IMR-90 (cell line): ENCODE data around the gene ITFG1. TPM values are rescaled to one million over a fixed set of nuclear protein-coding genes. Genes with fewer than 3 reads are reported as not detected.

Experiments used
- ATAC-seq: fragments of 200-7000 bp; cut with Tn5 transposase; 2 replicates; pipeline ENCODE4 v1.9.1; 2020; ENCODE audit warnings: low read depth, mild to moderate bottlenecking, moderate library complexity
- BruUV-seq: library from RNA; stranded (reverse); fragments of 400-500 nt; replicated peaks from 2 replicates; lab custom pipeline; 2021; lab: Mats Ljungman, UMichigan
- CTCF ChIA-PET: fragments of 300-600 bp; formaldehyde crosslinking; extraction: SDS; loops from one replicate; lab custom pipeline; 2021; ENCODE audit warnings: antibody characterized with exemption; lab: Yijun Ruan, JAX
- POLR2A ChIA-PET: fragments of 300-600 bp; sonication (Branson Sonifier 250); formaldehyde crosslinking; loops from one replicate; lab custom pipeline; 2022; ENCODE audit warnings: antibody characterized with exemption; ENCODE audit not compliant: unreplicated experiment; lab: Charles Lee
- DNase-seq: peaks from one replicate; pipeline ENCODE4 v3.0.0; 2013
- H2AFZ ChIP-seq: replicated peaks from 2 replicates; pipeline ENCODE3; 2013; ENCODE audit warnings: low read length, mild to moderate bottlenecking; ENCODE audit not compliant: poor library complexity
- H2AK5ac ChIP-seq: 2 replicates; pipeline ENCODE4 v1.6.1; 2013; ENCODE audit warnings: low read depth, low read length, inconsistent platforms
- H2AK9ac ChIP-seq: replicated peaks from 2 replicates; pipeline ENCODE3; 2013; ENCODE audit warnings: mild to moderate bottlenecking, low read depth, low read length, moderate library complexity; ENCODE audit not compliant: poor library complexity
- H2BK120ac ChIP-seq: 2 replicates; pipeline ENCODE4 v1.6.1; 2013; ENCODE audit warnings: low read depth, low read length, inconsistent platforms
- H2BK15ac ChIP-seq: 3 replicates; pipeline ENCODE4 v1.6.1; 2013; ENCODE audit warnings: low read depth, low read length, inconsistent platforms
- H2BK20ac ChIP-seq: 2 replicates; pipeline ENCODE4 v1.6.1; 2013; ENCODE audit warnings: low read depth, mild to moderate bottlenecking, inconsistent platforms, low read length, moderate library complexity
- H2BK5ac ChIP-seq: 2 replicates; pipeline ENCODE4 v1.6.1; 2013; ENCODE audit warnings: mild to moderate bottlenecking, low read depth, low read length, inconsistent platforms; ENCODE audit not compliant: poor library complexity, severe bottlenecking
- H3K14ac ChIP-seq: replicated peaks from 2 replicates; pipeline ENCODE4 v1.6.1; 2013; ENCODE audit warnings: low read depth, low read length, inconsistent platforms
- H3K18ac ChIP-seq: 2 replicates; pipeline ENCODE4 v1.6.1; 2013; ENCODE audit warnings: low read depth, low read length, control low read depth
- H3K23ac ChIP-seq: 2 replicates; pipeline ENCODE4 v1.6.1; 2013; ENCODE audit warnings: low read depth, low read length, inconsistent platforms
- H3K27ac ChIP-seq: 2 replicates; pipeline ENCODE4 v1.5.1; 2013; ENCODE audit warnings: mild to moderate bottlenecking, control low read depth, low read length; ENCODE audit not compliant: insufficient read depth
- H3K27me3 ChIP-seq: 2 replicates; pipeline ENCODE4 v1.6.1; 2013; ENCODE audit warnings: low read length; ENCODE audit not compliant: control insufficient read depth, insufficient read depth
- H3K36me3 ChIP-seq: 2 replicates; pipeline ENCODE4 v1.6.1; 2013; ENCODE audit warnings: low read length, mixed read lengths; ENCODE audit not compliant: control insufficient read depth, insufficient read depth
- H3K4ac ChIP-seq: 2 replicates; pipeline ENCODE4 v1.6.1; 2013; ENCODE audit warnings: low read depth, low read length, inconsistent platforms
- H3K4me1 ChIP-seq: 2 replicates; pipeline ENCODE4 v1.6.1; 2013; ENCODE audit warnings: low read length, mixed read lengths; ENCODE audit not compliant: control insufficient read depth, insufficient read depth
- H3K4me2 ChIP-seq: 2 replicates; pipeline ENCODE4 v1.6.1; 2013; ENCODE audit warnings: low read depth, mild to moderate bottlenecking, control low read depth, low read length, moderate library complexity
- H3K4me3 ChIP-seq: 2 replicates; pipeline ENCODE4 v1.5.1; 2013; ENCODE audit warnings: low read depth, mild to moderate bottlenecking, control low read depth, low read length, moderate library complexity; ENCODE audit not compliant: insufficient read depth
- H3K56ac ChIP-seq: 2 replicates; pipeline ENCODE4 v1.6.1; 2013; ENCODE audit warnings: low read length, inconsistent platforms; ENCODE audit not compliant: insufficient read depth; ENCODE audit errors: extremely low read depth
- H3K79me1 ChIP-seq, 2 experiments: 2 replicates each; pipeline ENCODE4 v1.6.1; 2013; ENCODE audit warnings: low read length in 2 of 2, inconsistent platforms in 1 of 2, low read depth in 1 of 2
- H3K9ac ChIP-seq: 2 replicates; pipeline ENCODE4 v1.6.1; 2013; ENCODE audit warnings: low read depth, low read length, control low read depth
- H3K9me1 ChIP-seq: 2 replicates; pipeline ENCODE4 v1.6.1; 2013; ENCODE audit warnings: low read length, inconsistent platforms; ENCODE audit not compliant: insufficient read depth
- H3K9me3 ChIP-seq: 2 replicates; pipeline ENCODE4 v1.6.1; 2013; ENCODE audit warnings: low read length; ENCODE audit not compliant: control insufficient read depth, insufficient read depth
- H4K20me1 ChIP-seq: 2 replicates; pipeline ENCODE4 v1.6.1; 2013; ENCODE audit warnings: low read length, inconsistent platforms; ENCODE audit not compliant: insufficient read depth
- H4K5ac ChIP-seq: 2 replicates; pipeline ENCODE4 v1.6.1; 2013; ENCODE audit warnings: mild to moderate bottlenecking, low read depth, low read length, control low read depth
- H4K8ac ChIP-seq, 2 experiments: 2 replicates each; pipeline ENCODE4 v1.6.1; 2013; ENCODE audit warnings: low read depth in 2 of 2, low read length in 2 of 2, control low read depth in 1 of 2, inconsistent platforms in 1 of 2
- H4K91ac ChIP-seq: 2 replicates; pipeline ENCODE4 v1.6.1; 2013; ENCODE audit warnings: low read depth, low read length, inconsistent platforms; ENCODE audit not compliant: insufficient read depth
- CEBPB ChIP-seq: IDR thresholded peaks from 2 replicates; pipeline ENCODE4 v1.6.1; 2012; ENCODE audit warnings: low read depth, low read length, improper control_type of control experiment
- FOS ChIP-seq: fragments of 150-350 bp; IDR thresholded peaks from 2 replicates; pipeline ENCODE4 v1.6.1; 2016; ENCODE audit warnings: low read depth, low read length
- MAFK ChIP-seq: IDR thresholded peaks from 2 replicates; pipeline ENCODE4 v1.6.1; 2012; ENCODE audit warnings: low read depth, low read length, improper control_type of control experiment
- MXI1 ChIP-seq: IDR thresholded peaks from 2 replicates; pipeline ENCODE4 v1.6.1; 2012; ENCODE audit warnings: low read depth, mild to moderate bottlenecking, low read length, moderate library complexity, borderline replicate concordance
- RAD21 ChIP-seq: IDR thresholded peaks from 2 replicates; pipeline ENCODE4 v1.6.1; 2012; ENCODE audit warnings: low read length, improper control_type of control experiment
- RFX5 ChIP-seq: IDR thresholded peaks from 2 replicates; pipeline ENCODE4 v1.8.0; 2012; ENCODE audit warnings: low read depth, mild to moderate bottlenecking, low read length, moderate library complexity
- WGBS, 2 experiments: methylation state at CpG; one replicate each; pipeline versions ENCODE4 v1.1.5 to v1.1.7; 2013; ENCODE audit warnings: missing lambda C conversion rate in 2 of 2; ENCODE audit not compliant: insufficient read length in 1 of 2; ENCODE audit errors: extremely low coverage in 2 of 2; 5-methylcytosine and 5-hydroxymethylcytosine counted together
- dilution Hi-C: fragments of 300-500 bp; cut with HindIII; formaldehyde crosslinking; loops from one replicate; pipeline ENCODE4 v1.14.3; 2018; ENCODE audit warnings: low sequenced_read_pairs; ENCODE audit not compliant: unreplicated experiment
- in situ Hi-C: fragments of 300-500 bp; cut with MboI; formaldehyde crosslinking; loops from 3 replicates; pipeline ENCODE4 v1.14.3; 2019; ENCODE audit warnings: low sequenced_read_pairs, inconsistent platforms, mixed read lengths
- intact Hi-C: fragments of 100-400 bp; cut with micrococcal nuclease; formaldehyde crosslinking; loops from 2 replicates; pipeline ENCODE4 v1.10.0; 2022
- polyA plus RNA-seq, 3 experiments: library from polyadenylated mRNA; depleted of rRNA; stranded (reverse); fragments of >200 nt; gene quantifications; 2 replicates each; pipeline ENCODE4 v1.2.3, GENCODE V29; 2012; ENCODE audit warnings: low replicate concordance in 1 of 3
- total RNA-seq: library from RNA; depleted of rRNA; stranded (reverse); fragments of >200 nt; gene quantifications from 2 replicates; pipeline ENCODE4 v1.2.3, GENCODE V29; 2012
- TF ChIP-seq, protein P1 (sequence below): conservative IDR thresholded peaks from 2 replicates; pipeline ENCODE4 v1.5.1; 2012; ENCODE audit warnings: mild to moderate bottlenecking, low read depth, low read length, improper control_type of control experiment

ITFG1 gene
- total and polyA plus RNA-seq, 2 of the 4 experiments (the other 2 are of a cell fraction): 54.3 to 60.4 TPM

DNA sequence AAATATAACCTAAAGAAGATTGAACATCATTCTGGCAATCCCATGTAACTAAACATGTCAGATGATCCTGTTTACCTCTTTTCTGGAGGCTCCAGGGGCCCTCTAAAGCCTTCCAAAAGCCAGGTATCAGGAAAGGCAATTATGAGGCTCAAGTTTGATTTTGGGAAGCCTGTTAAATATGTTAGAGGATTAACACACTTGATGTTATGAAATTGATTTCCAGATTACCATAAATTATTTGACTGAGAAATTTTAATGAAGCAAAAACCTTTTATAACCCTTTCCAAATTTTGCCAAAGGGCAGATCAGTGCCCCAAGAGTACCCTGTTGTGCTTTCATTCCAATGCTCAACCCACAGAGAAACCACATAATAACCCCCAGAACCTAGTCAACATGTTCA lies 29.6 kb upstream of the ITFG1 start (continued):
- TF ChIP-seq, protein P1, sequence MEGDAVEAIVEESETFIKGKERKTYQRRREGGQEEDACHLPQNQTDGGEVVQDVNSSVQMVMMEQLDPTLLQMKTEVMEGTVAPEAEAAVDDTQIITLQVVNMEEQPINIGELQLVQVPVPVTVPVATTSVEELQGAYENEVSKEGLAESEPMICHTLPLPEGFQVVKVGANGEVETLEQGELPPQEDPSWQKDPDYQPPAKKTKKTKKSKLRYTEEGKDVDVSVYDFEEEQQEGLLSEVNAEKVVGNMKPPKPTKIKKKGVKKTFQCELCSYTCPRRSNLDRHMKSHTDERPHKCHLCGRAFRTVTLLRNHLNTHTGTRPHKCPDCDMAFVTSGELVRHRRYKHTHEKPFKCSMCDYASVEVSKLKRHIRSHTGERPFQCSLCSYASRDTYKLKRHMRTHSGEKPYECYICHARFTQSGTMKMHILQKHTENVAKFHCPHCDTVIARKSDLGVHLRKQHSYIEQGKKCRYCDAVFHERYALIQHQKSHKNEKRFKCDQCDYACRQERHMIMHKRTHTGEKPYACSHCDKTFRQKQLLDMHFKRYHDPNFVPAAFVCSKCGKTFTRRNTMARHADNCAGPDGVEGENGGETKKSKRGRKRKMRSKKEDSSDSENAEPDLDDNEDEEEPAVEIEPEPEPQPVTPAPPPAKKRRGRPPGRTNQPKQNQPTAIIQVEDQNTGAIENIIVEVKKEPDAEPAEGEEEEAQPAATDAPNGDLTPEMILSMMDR: no peak
- no peak for TF ChIP-seq CEBPB
- TF ChIP-seq FOS: no peak
- TF ChIP-seq MXI1: no peak
- no peak for TF ChIP-seq RFX5

DNA sequence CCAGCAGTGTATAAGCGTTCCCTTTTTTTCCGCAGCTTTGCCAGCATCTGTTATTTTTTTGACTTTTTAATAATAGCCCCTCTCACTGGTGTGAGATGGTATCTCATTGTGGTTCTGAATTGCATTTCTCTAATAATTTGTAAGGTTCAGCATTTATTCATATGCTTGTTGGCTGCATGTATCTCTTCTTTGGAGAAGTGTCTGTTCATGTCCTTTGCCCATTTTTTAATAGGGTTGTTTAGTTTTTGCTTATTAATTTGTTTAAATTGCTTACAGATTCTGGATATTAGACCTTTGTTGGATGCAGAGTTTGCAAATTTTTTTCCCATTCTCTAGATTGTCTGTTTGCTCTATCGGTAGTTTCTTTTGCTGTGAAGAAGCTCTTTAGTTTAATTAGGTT lies 27.2 kb upstream of the ITFG1 start:
- Histone ChIP-seq H2AFZ (no peak overlapping the region), H3K23ac (no peak overlapping the region), H2BK20ac (no peak overlapping the region), H4K5ac (no peak overlapping the region), H3K14ac (no peak overlapping the region), H3K36me3 (0 out of 2 replicates have a peak, but pooled peaks cover 1% of the 10 kb centered on the region), H2AK9ac (no peak overlapping the region), H3K4me1 (0 out of 2 replicates have a peak, but pooled peaks cover 2% of the 10 kb centered on the region), H3K18ac (no peak overlapping the region), H3K27me3 (no peaks in the 10 kb centered on the region), H3K4me3 (no peak overlapping the region), H3K9ac (no peak overlapping the region), H3K9me3 (peaks cover 6% of the 10 kb centered on the region; the same call in 1 of the 2 replicates), H2BK15ac (no peak overlapping the region), H4K91ac (no peak overlapping the region), H3K9me1 (no peaks in the 10 kb centered on the region), H3K4me2 (no peak overlapping the region), H2BK5ac (no peak overlapping the region), H4K8ac (no peak overlapping the region), H3K79me1 (peaks cover 8 to 28% of the 10 kb centered on the region in 2 experiments; a peak in 3 of 4 replicates), H2AK5ac (no peak overlapping the region), H3K4ac (no peak overlapping the region), H3K56ac (no peak overlapping the region), H2BK120ac (no peak overlapping the region), H4K20me1 (no peaks in the 10 kb centered on the region), H3K27ac (no peak overlapping the region)
- POLR2A ChIA-PET: no interaction called here
- dilution Hi-C loops: no loop called here
- ATAC-seq (no peak), DNase-seq (no peak)
- TF ChIP-seq MAFK: no peak
- TF ChIP-seq, protein P1: no peak
- no peak for TF ChIP-seq RAD21
- no peak for TF ChIP-seq RFX5
- no peak for TF ChIP-seq CEBPB
- in situ Hi-C loops: no loop called here
- BruUV-seq: no TSS peak
- WGBS, 2 experiments: no CpG with 5 or more reads among the region's 3 CpGs
- CTCF ChIA-PET: no interaction called here
- intact Hi-C loops: no loop called here
